HG03025 (cell line): ENCODE data around the gene WFDC2.

Experiments
- ATAC-seq: cut with Tn5 transposase; IDR thresholded peaks from one replicate; pipeline ENCODE4 v1.9.1; 2021; ENCODE audit warnings: mild to moderate bottlenecking, moderate library complexity; ENCODE audit not compliant: unreplicated experiment, low FRiP score

The WFDC2 gene

DNA sequence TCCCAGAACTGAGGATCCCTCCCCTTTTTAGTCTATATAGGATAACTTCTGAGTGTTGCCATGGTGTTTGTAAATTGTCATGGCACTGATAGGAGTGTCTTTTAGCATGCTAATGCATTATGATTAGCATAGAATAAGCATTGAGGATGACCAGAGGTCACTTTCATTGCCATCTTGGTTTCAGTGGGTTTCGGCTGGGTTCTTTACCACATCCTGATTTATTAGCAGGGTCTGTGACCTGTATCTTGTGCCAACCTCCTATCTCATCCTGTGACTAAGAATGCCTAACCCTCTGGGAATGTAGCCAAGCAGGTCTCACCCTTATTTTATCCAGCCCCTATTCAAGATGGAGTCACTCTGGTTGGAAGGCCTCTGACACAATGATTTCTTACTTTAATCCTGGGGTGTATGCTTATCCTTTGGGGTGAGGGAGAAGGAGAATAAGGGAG, 19.6 kb downstream of the WFDC2 start:
- no peak for ATAC-seq

- ATAC-seq, result no peak
These were observed 26.0 kb downstream of the WFDC2 start for GRCh38 chr20:45495501-45495941.

GRCh38 chr20:45496166-45496565, 26.6 kb downstream of the WFDC2 start:
- ATAC-seq, result no peak

- no peak for ATAC-seq
These were observed 28.5 kb downstream of the WFDC2 start for GRCh38 chr20:45497971-45498494.

GRCh38 chr20:45500022-45500421, 30.5 kb downstream of the WFDC2 start:
- no peak for ATAC-seq

GRCh38 chr20:45501600-45501999, 32.0 kb downstream of the WFDC2 start:
- ATAC-seq, result no peak

GRCh38 chr20:45502561-45502960, 33.0 kb downstream of the WFDC2 start:
- ATAC-seq, result no peak

- ATAC-seq, result no peak
These were observed 33.9 kb downstream of the WFDC2 start for GRCh38 chr20:45503403-45503802.

GRCh38 chr20:45506398-45506797, 36.8 kb downstream of the WFDC2 start:
- no peak for ATAC-seq

DNA sequence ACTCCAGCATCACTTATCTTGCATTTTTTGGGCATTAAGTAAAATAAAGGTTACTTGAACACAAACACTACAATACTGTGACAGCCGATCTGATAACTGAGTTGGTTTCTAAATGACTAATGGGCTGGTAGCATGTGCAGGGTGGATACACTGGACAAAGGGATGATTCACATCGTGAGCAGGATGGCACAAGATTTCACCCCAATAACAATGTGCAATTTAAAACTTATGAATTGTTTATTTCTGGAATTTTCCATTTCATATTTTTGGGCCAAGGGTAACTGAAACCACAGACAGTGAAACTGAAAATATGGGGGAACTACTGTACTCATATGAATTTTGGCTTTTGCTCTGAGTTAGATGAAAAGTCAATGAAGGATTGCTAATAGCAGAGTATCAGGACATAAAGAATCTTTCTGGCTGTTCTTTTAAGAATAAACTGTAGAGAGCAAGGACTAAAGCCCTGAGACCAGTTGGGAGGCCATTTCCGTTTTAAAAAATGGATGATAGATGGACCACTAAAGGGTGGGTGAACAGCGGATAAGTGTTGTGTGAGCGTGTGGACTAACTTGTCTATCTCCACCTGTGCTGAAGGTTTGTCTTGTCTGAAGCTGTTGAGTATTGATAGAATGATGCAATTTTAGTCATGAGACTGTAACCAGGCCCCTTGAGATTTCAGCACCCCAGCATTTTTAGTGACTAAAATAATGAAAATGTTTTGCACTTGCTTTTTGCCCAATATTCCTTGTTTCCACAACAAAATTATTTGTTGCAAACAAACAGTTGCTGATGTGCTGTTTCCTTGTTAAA, 37.7 kb downstream of the WFDC2 start:
- ATAC-seq, result no peak

- ATAC-seq, result no peak
These were observed 38.7 kb downstream of the WFDC2 start for GRCh38 chr20:45508068-45508886.

- ATAC-seq, result no peak
These were observed 39.5 kb downstream of the WFDC2 start for GRCh38 chr20:45509091-45509490.

DNA sequence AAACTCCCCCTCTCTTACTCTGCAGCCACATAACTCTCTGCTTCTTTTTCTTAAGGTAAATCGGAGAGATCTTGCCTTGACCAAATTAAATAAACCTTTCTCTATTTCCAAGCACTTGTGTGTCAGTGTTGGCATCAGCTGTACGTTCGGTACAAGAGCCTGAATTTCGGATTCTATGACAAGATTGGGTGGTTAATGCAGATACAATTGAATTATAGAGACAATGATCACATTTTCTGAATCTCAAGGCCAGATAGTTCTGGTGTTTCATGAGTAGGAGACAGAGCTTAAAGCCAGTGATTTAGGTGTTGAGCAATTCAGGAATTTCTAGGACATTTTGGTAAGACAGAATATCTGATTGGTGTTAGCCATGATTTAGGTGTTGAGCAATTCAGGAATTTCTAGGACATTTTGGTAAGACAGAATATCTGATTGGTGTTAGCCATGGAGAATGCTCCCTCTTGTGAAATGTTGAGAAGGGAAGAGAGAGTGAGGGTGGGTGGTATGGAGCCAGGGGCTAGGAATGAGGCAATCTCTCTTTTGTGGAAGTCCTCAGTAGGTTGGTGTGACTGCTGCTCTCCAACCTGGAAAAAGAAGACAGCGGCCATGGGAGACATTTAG, 40.8 kb downstream of the WFDC2 start:
- ATAC-seq, result no peak

GRCh38 chr20:45515147-45515913, 45.8 kb downstream of the WFDC2 start, which contains the start of gene SPINT3:
Gene SPINT3, minus strand, starts transcription at chr20:45515622. Its CDS starts 14 bp downstream, at chr20:45515608.
- no peak for ATAC-seq

DNA sequence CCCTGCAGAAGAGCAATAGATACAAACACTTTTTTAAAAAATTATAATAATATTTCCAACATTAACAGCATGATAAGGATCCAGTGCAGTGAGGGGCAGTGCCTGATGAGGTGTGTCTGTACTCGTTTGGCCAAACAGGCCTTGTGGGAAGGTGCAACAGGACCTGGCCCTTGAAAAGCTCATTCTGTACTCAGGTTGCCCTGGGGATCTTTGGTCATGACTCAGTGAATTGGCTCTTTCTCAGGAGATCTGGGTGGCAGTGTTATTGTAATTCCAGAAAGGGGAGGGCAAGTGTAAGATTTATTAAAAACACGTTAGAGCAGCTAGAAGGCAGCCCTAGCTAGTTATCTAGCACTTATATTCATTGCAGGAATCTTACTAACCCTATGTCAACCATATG, 48.7 kb downstream of the WFDC2 start:
- ATAC-seq, result no peak

DNA sequence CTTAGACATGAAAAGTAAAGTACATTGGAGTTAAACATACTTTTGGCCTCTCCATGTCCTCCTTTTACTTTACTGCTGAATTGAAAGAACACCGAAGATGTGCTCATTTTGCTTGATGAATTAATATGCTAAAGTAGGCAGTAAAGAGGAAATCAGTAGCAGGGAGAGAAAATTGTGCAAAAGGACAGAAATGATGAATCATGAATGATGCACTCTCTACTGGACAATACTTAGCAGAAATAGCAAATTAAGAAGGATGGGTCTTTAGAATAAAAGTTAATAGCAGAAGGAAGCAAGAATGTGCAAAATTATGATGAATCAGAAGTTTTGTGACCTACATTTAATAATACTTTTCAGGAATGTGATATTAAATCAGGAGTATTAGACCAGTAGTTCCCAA, 54.3 kb downstream of the WFDC2 start:
- ATAC-seq, result no peak

DNA sequence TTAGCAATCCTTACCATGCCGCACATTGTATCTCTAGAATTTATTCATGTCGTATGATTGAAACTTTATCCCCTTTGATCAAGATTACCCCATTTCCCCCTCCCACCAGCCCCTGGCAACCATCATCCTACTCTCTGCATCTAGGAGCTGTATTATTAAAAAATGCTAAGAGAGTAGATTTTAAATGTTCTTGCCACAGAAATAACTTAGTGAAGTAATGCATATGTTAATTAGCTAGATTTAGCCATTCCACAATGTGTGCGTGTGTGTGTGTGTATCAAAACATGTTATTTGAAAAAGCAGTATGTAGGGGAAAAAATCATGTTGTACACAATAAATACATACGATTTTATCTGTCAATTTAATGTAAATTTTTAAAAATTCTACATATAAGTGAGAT, 57.7 kb downstream of the WFDC2 start:
- no peak for ATAC-seq
